ENCODE measurements around the gene DUSP1.
"Not testable (repeated sequence)": the region's sequence is repeated elsewhere in the genome, so short reads cannot be mapped to it uniquely, and the experiment has no call there.

Gene DUSP1

DNA sequence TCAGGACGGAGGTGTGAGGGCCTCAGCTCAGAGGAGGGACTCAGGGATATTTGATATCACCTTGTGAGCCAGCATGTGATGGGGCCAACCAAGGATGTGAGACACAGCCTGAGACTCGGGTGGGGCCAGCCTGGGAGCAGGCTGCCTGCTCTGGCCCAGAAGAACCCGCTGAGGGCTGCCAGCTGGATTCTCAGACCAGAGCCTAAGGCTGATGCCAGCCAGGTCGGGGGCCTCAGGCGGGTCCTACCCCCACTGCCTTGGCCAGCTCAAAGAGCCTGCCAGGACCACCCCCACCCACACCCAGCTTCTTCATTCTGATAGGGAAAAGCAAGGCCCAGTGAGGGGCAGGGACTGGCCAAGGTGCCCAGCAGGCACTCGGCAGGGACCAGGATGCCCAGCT, 20.3 kb upstream of the DUSP1 start:
- H3K36me3 ChIP-seq (ENCODE audit: insufficient read depth, low read length), result no peaks in the 10 kb centered on the region
- no peaks in the 10 kb centered on the region for H3K9me3 ChIP-seq (ENCODE audit: control insufficient read depth, insufficient read depth, low read length)
- no peak overlapping the region for H3K9ac ChIP-seq (ENCODE audit: low read depth, low read length)
- peaks cover 18% of the 10 kb centered on the region for H3K4me1 ChIP-seq (ENCODE audit: insufficient read depth, low read length)

DNA sequence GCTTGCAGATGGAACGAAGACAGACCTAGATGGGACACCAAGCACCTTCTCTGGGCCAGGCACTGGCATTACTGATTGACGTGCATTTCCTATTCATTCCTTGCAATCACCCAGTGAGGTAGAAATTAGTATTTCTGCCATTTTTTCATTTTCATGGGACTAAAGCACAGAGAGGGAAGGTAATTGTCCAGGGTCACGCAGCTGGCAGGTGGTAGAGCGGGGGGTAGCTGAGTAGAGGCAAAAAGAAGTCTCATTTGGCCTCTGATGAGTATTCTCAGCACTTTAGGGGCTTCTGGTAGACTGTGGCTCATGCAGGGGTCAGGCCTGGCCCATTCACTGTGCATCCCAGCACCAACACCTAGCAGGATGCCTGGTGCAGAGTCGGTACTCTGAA, 19.5 kb upstream of the DUSP1 start:
- H3K36me3 ChIP-seq (ENCODE audit: insufficient read depth, low read length), result no peaks in the 10 kb centered on the region
- no peak overlapping the region for H3K9ac ChIP-seq (ENCODE audit: low read depth, low read length)
- H3K4me1 ChIP-seq (ENCODE audit: insufficient read depth, low read length), result peaks cover 18% of the 10 kb centered on the region
- no peaks in the 10 kb centered on the region for H3K9me3 ChIP-seq (ENCODE audit: control insufficient read depth, insufficient read depth, low read length)

DNA sequence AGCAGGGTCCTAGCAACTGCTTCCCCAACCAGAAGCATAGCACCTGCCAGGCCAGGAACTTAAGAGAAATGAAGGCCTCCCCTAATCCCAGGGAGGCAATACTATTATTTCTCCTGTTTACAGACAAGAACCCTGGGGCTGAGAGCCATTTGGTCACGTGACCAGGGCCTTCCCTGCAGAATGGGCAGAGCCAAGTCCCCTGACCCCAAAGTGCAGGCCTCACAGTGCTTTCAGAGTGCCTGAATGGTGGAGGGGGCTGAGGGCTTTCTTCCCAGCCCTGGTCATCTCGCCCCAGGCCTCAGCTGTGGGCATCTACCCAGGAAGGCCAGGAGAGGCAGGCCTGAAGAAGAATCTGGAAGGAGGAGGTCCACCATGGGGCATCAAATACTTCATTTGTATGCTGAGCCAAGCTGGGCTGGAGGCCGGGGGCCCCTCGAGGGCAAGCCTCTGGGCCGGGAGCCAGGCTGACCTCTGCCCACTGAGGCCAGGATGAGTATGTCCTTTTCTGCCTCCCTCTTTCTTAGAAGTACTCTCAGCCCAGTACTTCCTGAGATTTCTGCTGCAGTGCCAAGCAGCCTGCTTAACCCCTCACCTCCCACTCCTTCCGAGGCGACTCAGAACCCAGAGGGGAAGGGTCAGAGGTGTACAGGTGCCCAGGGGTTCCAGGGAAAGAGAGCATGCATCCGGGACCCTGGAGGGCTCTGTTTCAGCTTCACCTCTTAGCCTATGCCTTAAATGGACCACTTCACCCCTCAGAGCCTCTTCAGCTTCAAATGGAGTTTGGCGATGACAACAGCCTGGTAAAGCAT, 18.9 kb upstream of the DUSP1 start:
- Histone ChIP-seq H3K9ac (ENCODE audit: low read depth, low read length) (no peak overlapping the region), H3K36me3 (ENCODE audit: insufficient read depth, low read length) (no peaks in the 10 kb centered on the region), H3K4me1 (ENCODE audit: insufficient read depth, low read length) (peaks cover 18% of the 10 kb centered on the region), H3K9me3 (ENCODE audit: control insufficient read depth, insufficient read depth, low read length) (no peaks in the 10 kb centered on the region)

DNA sequence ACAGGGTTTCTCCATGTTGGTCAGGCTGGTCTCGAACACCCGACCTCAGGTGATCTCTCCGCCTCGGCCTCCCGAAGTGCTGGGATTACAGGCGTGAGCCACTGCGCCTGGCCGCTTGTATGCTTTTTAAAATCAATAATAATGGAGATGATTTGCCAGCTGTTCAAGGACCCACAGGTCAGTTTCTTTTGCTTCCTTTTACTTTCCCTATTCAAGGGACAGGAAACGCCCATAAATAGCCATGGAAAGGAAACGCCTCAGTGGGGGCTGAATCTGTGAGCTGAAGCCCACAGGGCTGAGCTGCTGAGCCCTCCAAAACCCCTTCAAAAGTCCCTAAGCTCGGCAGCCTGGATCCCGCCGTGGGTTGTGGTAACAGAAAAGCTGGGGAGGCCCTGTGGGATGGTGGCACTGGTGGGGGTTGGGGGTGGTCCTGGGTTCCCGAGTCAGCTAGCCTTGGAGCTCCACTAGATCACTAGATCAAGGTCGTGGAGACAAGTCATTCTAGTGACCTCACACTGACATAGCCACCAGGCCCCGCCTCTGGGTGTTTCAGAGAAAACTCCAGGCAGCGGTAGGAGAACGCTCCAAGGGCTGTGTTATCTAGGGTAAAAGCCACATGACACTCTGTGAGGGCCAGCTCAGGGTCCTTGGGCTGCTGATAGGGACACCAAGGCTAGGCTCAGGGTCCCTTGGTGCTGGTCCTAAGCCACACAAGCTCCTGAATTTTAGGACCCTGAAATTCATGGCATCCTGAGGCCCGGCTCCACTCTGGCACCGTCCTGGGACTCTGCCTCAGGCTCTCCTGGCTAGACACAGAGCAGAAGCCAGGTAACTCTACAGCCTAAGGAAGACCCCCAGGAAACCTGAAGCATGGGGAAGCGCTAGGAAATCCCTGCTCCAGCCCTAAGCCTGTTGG, 18.0 kb upstream of the DUSP1 start:
- H3K9me3 ChIP-seq (ENCODE audit: control insufficient read depth, insufficient read depth, low read length), result no peaks in the 10 kb centered on the region
- H3K9ac ChIP-seq (ENCODE audit: low read depth, low read length), result no peak overlapping the region

DNA sequence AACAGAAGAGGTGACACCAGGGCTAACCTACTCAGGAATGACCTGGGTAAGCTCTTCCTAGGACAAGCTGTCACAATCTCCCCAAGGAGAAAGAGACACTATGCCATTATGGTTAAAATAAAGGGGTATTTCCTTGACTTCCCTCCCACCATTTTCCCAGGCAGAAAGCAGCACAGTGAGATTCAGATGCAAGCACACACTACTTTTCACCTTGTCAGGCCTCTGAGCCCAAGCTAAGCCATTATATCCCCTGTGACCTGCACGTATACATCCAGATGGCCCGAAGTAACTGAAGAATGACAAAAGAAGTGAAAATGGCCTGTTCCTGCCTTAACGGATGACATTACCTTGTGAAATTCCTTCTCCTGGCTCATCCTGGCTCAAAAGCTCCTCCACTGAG, 16.5 kb upstream of the DUSP1 start:
- H3K9ac ChIP-seq (ENCODE audit: low read depth, low read length); H3K36me3 ChIP-seq (ENCODE audit: insufficient read depth, low read length); H3K9me3 ChIP-seq (ENCODE audit: control insufficient read depth, insufficient read depth, low read length): not testable (repeated sequence)
- H3K4me1 ChIP-seq (ENCODE audit: insufficient read depth, low read length), result peaks cover 18% of the 10 kb centered on the region

More for the DNA sequence above, 18.0 kb upstream of the DUSP1 start:
- Histone ChIP-seq H3K36me3 (ENCODE audit: insufficient read depth, low read length) (no peaks in the 10 kb centered on the region), H3K4me1 (ENCODE audit: insufficient read depth, low read length) (peaks cover 18% of the 10 kb centered on the region)

DNA sequence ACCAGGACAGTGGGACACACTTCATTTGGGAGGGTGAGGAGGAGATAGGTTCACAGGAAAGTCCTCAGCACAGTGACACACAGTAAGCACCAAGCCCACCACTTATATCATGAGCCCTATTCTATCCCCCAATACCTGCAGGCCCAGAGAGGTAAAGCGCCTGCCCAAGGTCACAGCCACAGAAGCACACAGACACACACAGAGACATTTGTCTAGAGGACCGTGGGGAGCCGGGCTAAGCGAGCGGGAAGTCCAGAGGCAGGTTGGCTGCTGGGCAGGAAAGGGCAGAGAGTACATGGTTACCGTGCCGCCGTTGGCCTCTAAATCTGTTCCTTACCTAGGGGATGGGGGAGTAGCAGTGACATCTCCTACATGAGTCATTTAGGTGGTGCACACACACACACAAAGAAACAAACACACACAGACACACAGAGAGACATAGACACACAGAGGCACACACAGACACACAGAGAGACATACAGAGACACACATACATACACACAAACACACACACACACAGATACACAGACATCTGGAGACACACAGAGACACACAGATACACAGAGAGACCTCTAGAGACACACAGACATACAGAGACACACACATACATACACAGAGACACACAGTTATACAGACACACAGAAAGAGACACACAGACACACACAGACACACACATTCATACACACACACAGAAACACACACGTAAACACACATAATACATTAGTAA, 15.9 kb upstream of the DUSP1 start:
- no peak overlapping the region for H3K9ac ChIP-seq (ENCODE audit: low read depth, low read length)
- peaks cover 18% of the 10 kb centered on the region for H3K4me1 ChIP-seq (ENCODE audit: insufficient read depth, low read length)
- no peaks in the 10 kb centered on the region for H3K36me3 ChIP-seq (ENCODE audit: insufficient read depth, low read length)
- H3K9me3 ChIP-seq (ENCODE audit: control insufficient read depth, insufficient read depth, low read length), result no peaks in the 10 kb centered on the region

DNA sequence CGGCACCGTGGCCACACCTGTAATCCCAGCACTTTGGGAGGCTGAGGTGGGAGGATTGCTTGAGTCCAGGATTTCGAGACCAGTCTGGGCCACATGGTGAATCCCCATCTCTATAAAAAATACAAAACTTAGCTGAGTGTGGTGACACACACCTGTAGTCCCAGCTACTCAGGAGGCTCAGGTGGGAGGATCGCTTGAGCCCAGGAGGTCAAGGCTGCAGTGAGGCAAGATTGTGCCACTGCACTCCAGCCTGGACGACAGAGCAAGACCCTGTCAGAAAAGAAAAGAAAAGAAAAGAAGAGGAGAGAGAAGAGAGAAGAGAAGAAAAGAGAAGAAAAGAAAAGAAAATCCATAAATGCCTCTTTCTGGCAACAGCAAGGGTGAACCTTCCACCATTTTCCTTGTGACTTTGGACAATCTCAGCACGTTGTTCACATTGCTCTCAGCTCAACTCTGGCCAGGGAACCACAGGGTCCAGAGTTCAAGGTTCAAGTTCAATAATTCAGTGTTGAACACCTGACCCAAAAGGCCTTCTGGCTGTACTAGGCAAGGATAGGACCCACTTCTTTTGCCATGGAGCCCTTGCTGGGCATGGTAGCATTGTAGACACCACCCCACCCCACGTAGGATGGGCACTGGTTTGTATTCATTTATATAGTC, 14.6 kb upstream of the DUSP1 start:
- Histone ChIP-seq H3K9me3 (ENCODE audit: control insufficient read depth, insufficient read depth, low read length) (no peaks in the 10 kb centered on the region), H3K36me3 (ENCODE audit: insufficient read depth, low read length) (no peaks in the 10 kb centered on the region), H3K4me1 (ENCODE audit: insufficient read depth, low read length) (peaks cover 18% of the 10 kb centered on the region), H3K9ac (ENCODE audit: low read depth, low read length) (no peak overlapping the region)

DNA sequence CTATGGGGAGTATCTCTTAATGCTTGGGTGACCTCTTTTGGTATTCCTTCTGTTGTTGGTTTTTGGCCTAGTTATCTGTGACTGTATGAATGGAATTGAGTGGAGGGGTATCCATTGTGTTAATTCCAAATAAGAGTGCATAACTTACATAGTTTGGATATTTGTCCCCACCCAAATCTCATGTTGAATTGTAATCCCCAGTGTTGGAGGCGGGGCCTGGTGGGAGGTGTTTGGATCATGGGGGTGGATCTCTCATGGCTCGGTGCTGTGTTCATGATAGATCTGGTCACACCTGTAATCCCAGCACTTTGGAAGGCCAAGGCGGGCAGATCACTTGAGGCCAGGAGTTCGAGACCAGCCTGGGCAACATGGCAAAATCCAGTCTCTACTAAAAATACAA, 13.2 kb upstream of the DUSP1 start:
- not testable (repeated sequence) for H3K9me3 ChIP-seq (ENCODE audit: control insufficient read depth, insufficient read depth, low read length)
- H3K4me1 ChIP-seq (ENCODE audit: insufficient read depth, low read length), result peaks cover 11% of the 10 kb centered on the region

DNA sequence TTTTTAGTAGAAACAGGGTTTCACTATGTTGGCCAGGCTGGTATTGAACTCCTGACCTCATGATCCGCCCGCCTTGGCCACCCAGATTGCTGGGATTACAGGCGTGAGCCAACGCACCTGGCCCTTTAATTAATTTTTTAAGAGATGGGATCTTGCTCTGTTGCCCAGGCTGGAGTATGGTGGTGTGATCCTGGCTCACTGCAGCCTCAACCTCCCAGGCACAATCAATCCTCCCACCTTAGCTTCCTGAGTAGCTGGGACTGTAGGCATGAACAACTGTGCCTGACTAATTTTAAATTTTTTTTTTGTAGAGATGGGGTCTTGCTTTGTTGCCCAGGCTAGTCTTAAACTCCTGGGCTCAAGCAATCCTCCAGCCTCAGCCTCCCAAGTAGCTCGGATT, 12.3 kb upstream of the DUSP1 start:
- H3K4me1 ChIP-seq (ENCODE audit: insufficient read depth, low read length); H3K9ac ChIP-seq (ENCODE audit: low read depth, low read length); H3K36me3 ChIP-seq (ENCODE audit: insufficient read depth, low read length); H3K9me3 ChIP-seq (ENCODE audit: control insufficient read depth, insufficient read depth, low read length): not testable (repeated sequence)

More for the DNA sequence above, 13.2 kb upstream of the DUSP1 start:
- not testable (repeated sequence) for H3K36me3 ChIP-seq (ENCODE audit: insufficient read depth, low read length); H3K9ac ChIP-seq (ENCODE audit: low read depth, low read length)

DNA sequence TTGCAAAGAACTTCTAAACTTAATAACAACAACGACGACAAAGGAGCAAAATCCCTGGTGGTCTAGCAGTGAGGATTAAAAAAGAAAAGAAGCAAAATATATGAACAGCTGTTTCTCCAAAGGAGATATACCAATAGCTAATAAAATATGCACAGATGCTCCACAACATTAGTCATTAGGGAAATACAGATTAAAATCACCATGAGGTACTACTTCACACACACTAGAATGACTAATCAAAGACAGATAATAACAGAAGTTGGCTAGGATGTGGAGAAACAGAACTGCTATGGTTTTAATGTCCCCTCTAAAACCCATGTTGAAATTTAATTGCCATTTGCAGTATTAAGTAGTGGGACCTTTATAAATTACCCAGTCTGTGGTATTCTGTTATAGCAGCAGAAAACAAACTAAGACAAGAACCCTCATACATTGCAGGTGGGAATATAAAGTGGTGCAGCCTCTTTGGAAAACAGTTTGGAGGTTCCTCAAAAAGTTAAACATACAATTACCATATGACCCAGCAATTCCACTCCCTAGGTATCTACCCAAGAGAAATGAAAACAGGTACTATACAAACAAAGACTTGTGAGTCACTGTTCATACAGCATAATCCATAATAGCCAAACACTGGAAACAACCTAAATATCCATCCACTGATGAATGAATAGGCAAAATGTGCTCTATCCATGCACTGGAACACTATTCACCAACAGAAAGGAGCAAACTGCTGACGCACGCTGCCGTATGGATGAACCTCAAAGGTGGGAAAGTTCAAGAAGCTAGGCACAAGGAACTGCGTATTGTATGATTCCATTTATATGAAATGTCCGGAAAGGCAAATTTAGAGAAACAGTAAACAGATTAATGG, 11.4 kb upstream of the DUSP1 start:
- H3K9ac ChIP-seq (ENCODE audit: low read depth, low read length), result no peak overlapping the region
- no peaks in the 10 kb centered on the region for H3K9me3 ChIP-seq (ENCODE audit: control insufficient read depth, insufficient read depth, low read length)
- H3K36me3 ChIP-seq (ENCODE audit: insufficient read depth, low read length), result no peaks in the 10 kb centered on the region
- H3K4me1 ChIP-seq (ENCODE audit: insufficient read depth, low read length), result peaks cover 5% of the 10 kb centered on the region; the same call in 1 of the 2 replicates

DNA sequence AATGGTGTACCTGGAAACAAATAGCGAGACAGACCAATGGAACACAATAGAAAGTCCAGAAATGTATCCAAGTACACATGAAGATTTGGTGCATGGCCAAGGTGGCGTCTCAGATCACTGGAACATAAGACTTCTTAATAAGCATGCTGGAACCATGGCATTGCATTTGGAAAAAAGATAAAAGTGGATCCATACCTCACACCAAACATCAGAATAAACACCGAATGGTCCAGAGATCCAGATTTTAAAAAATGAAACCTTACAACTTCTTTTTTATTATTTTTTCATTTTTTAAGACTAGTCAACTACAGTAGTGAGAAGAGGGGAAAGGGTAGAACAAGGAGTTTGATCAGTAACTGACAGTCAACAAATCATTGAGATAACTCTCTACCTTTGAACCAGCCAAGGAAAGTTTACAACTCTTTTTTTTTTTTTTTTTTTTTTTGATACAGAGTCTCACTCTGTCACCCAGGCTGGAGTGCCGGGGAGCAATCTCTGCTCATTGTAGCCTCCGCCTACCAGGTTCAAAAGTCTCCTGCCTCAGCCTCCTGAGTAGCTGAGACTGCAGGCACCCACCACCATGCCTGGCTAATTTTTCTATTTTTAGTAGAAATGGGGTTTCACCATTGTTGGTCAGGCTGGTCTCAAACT, 8.8 kb upstream of the DUSP1 start:
- Histone ChIP-seq H3K4me1 (ENCODE audit: insufficient read depth, low read length) (peaks cover 5% of the 10 kb centered on the region; the same call in 1 of the 2 replicates), H3K36me3 (ENCODE audit: insufficient read depth, low read length) (no peaks in the 10 kb centered on the region), H3K9ac (ENCODE audit: low read depth, low read length) (no peak overlapping the region), H3K9me3 (ENCODE audit: control insufficient read depth, insufficient read depth, low read length) (no peaks in the 10 kb centered on the region)

DNA sequence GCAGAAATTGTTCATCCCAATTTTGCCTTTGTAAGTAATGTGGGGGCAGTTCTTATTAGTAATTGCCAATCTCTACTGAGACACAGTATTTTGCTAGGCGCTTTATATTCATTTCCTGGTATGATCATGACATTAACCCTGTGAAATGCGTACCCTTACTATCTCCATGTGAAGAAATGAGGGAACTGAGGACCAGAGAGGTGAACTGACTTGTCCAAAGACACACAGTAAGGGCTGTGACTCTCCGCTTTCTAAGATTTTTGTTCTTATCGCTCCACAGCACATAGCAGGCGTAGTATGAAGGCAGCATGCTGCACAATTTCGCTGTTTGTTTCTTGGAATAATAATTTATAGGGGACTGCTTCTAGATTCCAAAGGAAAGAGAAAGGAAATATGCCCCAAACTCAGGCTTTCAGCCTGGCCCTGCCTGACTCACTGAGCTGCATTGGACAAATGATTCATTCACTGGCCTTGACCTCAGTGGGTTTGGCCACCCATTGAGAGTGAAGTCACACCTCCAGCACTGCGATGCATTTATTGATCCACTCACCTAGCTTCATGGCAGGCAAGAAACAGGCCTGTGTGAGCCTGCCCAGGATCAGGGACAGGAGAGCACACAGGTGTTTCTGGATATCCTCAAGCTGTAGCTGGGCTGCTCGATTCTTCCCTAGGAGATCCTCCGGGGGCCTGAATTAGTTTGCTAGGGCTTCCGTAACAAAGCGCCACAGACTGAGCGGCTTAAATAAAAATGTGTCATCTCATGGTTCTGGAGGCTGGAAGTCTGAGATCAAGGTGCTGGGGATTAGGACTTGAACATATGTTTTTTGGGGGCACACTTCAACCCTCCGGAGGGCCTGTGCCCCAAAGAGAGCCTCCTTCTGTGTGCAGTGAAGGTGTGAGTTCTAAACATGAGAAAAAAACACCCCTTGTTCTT, 7.2 kb upstream of the DUSP1 start:
- peaks cover 5% of the 10 kb centered on the region; the same call in 1 of the 2 replicates for H3K4me1 ChIP-seq (ENCODE audit: insufficient read depth, low read length)
- H3K9ac ChIP-seq (ENCODE audit: low read depth, low read length), result no peak overlapping the region
- no peaks in the 10 kb centered on the region for H3K36me3 ChIP-seq (ENCODE audit: insufficient read depth, low read length)
- no peaks in the 10 kb centered on the region; the same call in 1 of the 2 replicates for H3K9me3 ChIP-seq (ENCODE audit: control insufficient read depth, insufficient read depth, low read length)

Measured in ES-I3 (cell line).